ENCODE measurements around the gene SLC15A3.

SLC15A3 gene

GRCh38 chr11:60944490-60945294 lies 7.3 kb downstream of the SLC15A3 start:
- DNase-seq = no peak

GRCh38 chr11:60942970-60943565 lies 8.9 kb downstream of the SLC15A3 start:
- no peak for DNase-seq

- DNase-seq = no peak
Measured at GRCh38 chr11:60942219-60942618, 9.8 kb downstream of the SLC15A3 start.

GRCh38 chr11:60941371-60942119 lies 10.4 kb downstream of the SLC15A3 start:
- no peak for DNase-seq

- DNase-seq = no peak
Measured at GRCh38 chr11:60939855-60940254, 12.1 kb downstream of the SLC15A3 start.

GRCh38 chr11:60939301-60939700 lies 12.7 kb downstream of the SLC15A3 start:
- DNase-seq = no peak

- DNase-seq = no peak
Measured at GRCh38 chr11:60938500-60938899, 13.5 kb downstream of the SLC15A3 start.

GRCh38 chr11:60937811-60938210 lies 14.2 kb downstream of the SLC15A3 start:
- DNase-seq = no peak

GRCh38 chr11:60937144-60937527 lies 14.8 kb downstream of the SLC15A3 start:
- no peak for DNase-seq

GRCh38 chr11:60936467-60937143 lies 15.4 kb downstream of the SLC15A3 start:
- no peak for DNase-seq

- DNase-seq = no peak
Measured at GRCh38 chr11:60935676-60936442, 16.1 kb downstream of the SLC15A3 start.

- no peak for DNase-seq
Measured at GRCh38 chr11:60934790-60935605, 17.0 kb downstream of the SLC15A3 start.

- DNase-seq = no peak
Measured at GRCh38 chr11:60934124-60934789, 17.7 kb downstream of the SLC15A3 start.

GRCh38 chr11:60933416-60934123 lies 18.4 kb downstream of the SLC15A3 start:
- no peak for DNase-seq

GRCh38 chr11:60932605-60933356 lies 19.2 kb downstream of the SLC15A3 start:
- DNase-seq = no peak

GRCh38 chr11:60931917-60932316 lies 20.1 kb downstream of the SLC15A3 start:
- no peak for DNase-seq

- no peak for DNase-seq
Measured at GRCh38 chr11:60930394-60930793, 21.6 kb downstream of the SLC15A3 start.

GRCh38 chr11:60929764-60930163 lies 22.2 kb downstream of the SLC15A3 start:
- DNase-seq = no peak

GRCh38 chr11:60928563-60929001 lies 23.4 kb downstream of the SLC15A3 start:
- no peak for DNase-seq
